Measurements from ENCODE around the gene TEX38. TPM values are rescaled to one million over a fixed set of nuclear protein-coding genes. Genes with fewer than 3 reads are reported as not detected.

The TEX38 gene
- total RNA-seq, 1 experiment from 2014 or later, result not detected

Other genes with a start within 250 kb of the TEX38 start
- gene DMBX1, start 182.0 kb upstream of the TEX38 start, total RNA-seq (2014; rRNA removed; shearing (Covaris generic)), result 0.89 and 1.3 TPM in 2 replicates
- gene KNCN, start 120.2 kb upstream of the TEX38 start, total RNA-seq (2014; rRNA removed; shearing (Covaris generic)), result not detected in 2 replicates
- gene MKNK1, start 67.6 kb upstream of the TEX38 start, total RNA-seq (2014; rRNA removed; shearing (Covaris generic)), result 26.7 and 32.3 TPM in 2 replicates
- gene MOB3C, start 55.0 kb upstream of the TEX38 start, total RNA-seq (2014; rRNA removed; shearing (Covaris generic)), result 5.8 and 7.9 TPM in 2 replicates
- 106 and 123 TPM in 2 replicates for gene ATPAF1, start 3.5 kb upstream of the TEX38 start, total RNA-seq (2014; rRNA removed; shearing (Covaris generic))
- gene EFCAB14, start 47.3 kb downstream of the TEX38 start, total RNA-seq (2014; rRNA removed; shearing (Covaris generic)), result 47.6 and 63.2 TPM in 2 replicates
- gene CYP4B1, start 127.2 kb downstream of the TEX38 start, total RNA-seq (2014; rRNA removed; shearing (Covaris generic)), result not detected in 2 replicates

All from A172 (cell line).